ENCODE data around the gene PRDM11.

Gene PRDM11

GRCh38 chr11:45212566-45213315, 66.3 kb downstream of the PRDM11 start:
- DNase-seq: no peak

- DNase-seq: no peak
These were observed 66.9 kb downstream of the PRDM11 start for GRCh38 chr11:45213316-45213665.

- DNase-seq: no peak
These were observed 67.3 kb downstream of the PRDM11 start for GRCh38 chr11:45213717-45214116.

- DNase-seq: no peak
These were observed 68.8 kb downstream of the PRDM11 start for GRCh38 chr11:45215098-45215865.

- DNase-seq: no peak
These were observed 69.6 kb downstream of the PRDM11 start for GRCh38 chr11:45216031-45216430.

- DNase-seq: no peak
These were observed 70.5 kb downstream of the PRDM11 start for GRCh38 chr11:45216901-45217300.

- DNase-seq: no peak
These were observed 71.6 kb downstream of the PRDM11 start for GRCh38 chr11:45217991-45218390.

- DNase-seq: no peak
These were observed 72.3 kb downstream of the PRDM11 start for GRCh38 chr11:45218705-45219104.

- DNase-seq: no peak
These were observed 73.0 kb downstream of the PRDM11 start for GRCh38 chr11:45219411-45219810.

GRCh38 chr11:45223496-45223895, 77.1 kb downstream of the PRDM11 start:
- DNase-seq: no peak

- no peak for DNase-seq
These were observed 78.3 kb downstream of the PRDM11 start for GRCh38 chr11:45224766-45225165.

GRCh38 chr11:45225277-45225676, 78.8 kb downstream of the PRDM11 start:
- DNase-seq: peak; percentile 28

GRCh38 chr11:45225961-45226871, 79.8 kb downstream of the PRDM11 start:
- no peak for DNase-seq

GRCh38 chr11:45226901-45227300, 80.5 kb downstream of the PRDM11 start:
- DNase-seq: no peak

- DNase-seq: no peak
These were observed 81.4 kb downstream of the PRDM11 start for GRCh38 chr11:45227836-45228235.

- no peak for DNase-seq
These were observed 83.1 kb downstream of the PRDM11 start for GRCh38 chr11:45229401-45230020.

GRCh38 chr11:45232341-45233080, 86.1 kb downstream of the PRDM11 start:
- no peak for DNase-seq

- DNase-seq: peak; percentile 19
These were observed 86.8 kb downstream of the PRDM11 start for GRCh38 chr11:45233121-45233803.

GRCh38 chr11:45233804-45234170, 87.3 kb downstream of the PRDM11 start:
- DNase-seq: no peak

GRCh38 chr11:45234306-45235006, 88.0 kb downstream of the PRDM11 start:
- DNase-seq: no peak

Data from NCI-H774 (cell line).